SK-N-SH (cell line): ENCODE results near the gene CENPX. TPM values are rescaled to one million over a fixed set of nuclear protein-coding genes. Genes with fewer than 3 reads are reported as not detected.

ENCODE experiments used
- CTCF ChIA-PET: fragments of 300-600, 350-600 bp; formaldehyde crosslinking; extraction: SDS; loops from one replicate; lab custom pipeline; 2021; lab: Yijun Ruan, JAX
- POLR2A ChIA-PET: fragments of 350-600 bp; sonication (Branson Sonifier 250); formaldehyde crosslinking; extraction: SDS; loops from one replicate; lab custom pipeline; 2020; ENCODE audit warnings: antibody characterized with exemption, inconsistent platforms; lab: Yijun Ruan, JAX
- DNase-seq: peaks from one replicate; pipeline ENCODE4 v3.0.0; 2012
- H2AFZ ChIP-seq: fragments of 200-600 bp; sonication (generic); 2 replicates; pipeline ENCODE4 v1.8.1; 2016; ENCODE audit warnings: antibody characterized with exemption, mild to moderate bottlenecking, low read depth
- H3F3A ChIP-seq: fragments of 200-600 bp; sonication (generic); replicated peaks from 2 replicates; pipeline ENCODE3; 2016; ENCODE audit warnings: antibody characterized with exemption, mild to moderate bottlenecking; ENCODE audit not compliant: insufficient read depth
- H3K27ac ChIP-seq, 2 experiments: fragments of 200-500 bp in 1 of 2; fragments of 200-600 bp in 1 of 2; sonication (Bioruptor generic) in 1 of 2; sonication (generic), shearing (Covaris generic) in 1 of 2; 2 replicates each; pipeline versions ENCODE4 v1.5.1 to v1.6.1; 2014 to 2016; ENCODE audit warnings: low read depth in 2 of 2, inconsistent platforms in 1 of 2, low read length in 1 of 2, mild to moderate bottlenecking in 1 of 2, mixed read lengths in 1 of 2
- H3K27me3 ChIP-seq: fragments of 200-600 bp; sonication (generic), shearing (Covaris generic); 2 replicates; pipeline ENCODE4 v1.6.1; 2016; ENCODE audit warnings: mixed run types; ENCODE audit not compliant: insufficient read depth
- H3K36me3 ChIP-seq, 2 experiments: fragments of 200-500 bp in 1 of 2; fragments of 200-600 bp in 1 of 2; sonication (Bioruptor generic) in 1 of 2; sonication (generic) in 1 of 2; replicated peaks in 1 of 2; 2 replicates each; pipeline versions ENCODE3 to v1.5.1; 2014 to 2016; ENCODE audit warnings: low read length in 1 of 2, mild to moderate bottlenecking in 1 of 2; ENCODE audit not compliant: insufficient read depth in 2 of 2, control insufficient read depth in 1 of 2
- H3K4me1 ChIP-seq, 2 experiments: fragments of 200-500 bp in 1 of 2; fragments of 200-600 bp in 1 of 2; sonication (Bioruptor generic) in 1 of 2; sonication (generic), shearing (Covaris generic) in 1 of 2; 2 replicates each; pipeline versions ENCODE4 v1.5.1 to v1.6.1; 2014 to 2016; ENCODE audit warnings: low read depth in 1 of 2, low read length in 1 of 2, mixed run types in 1 of 2; ENCODE audit not compliant: insufficient read depth in 2 of 2, control insufficient read depth in 1 of 2
- H3K4me2 ChIP-seq: fragments of 200-600 bp; sonication (generic), shearing (Covaris generic); 2 replicates; pipeline ENCODE4 v1.6.1; 2017; ENCODE audit warnings: mixed run types
- H3K4me3 ChIP-seq, 2 experiments: fragments of 200-500 bp in 1 of 2; fragments of 200-600 bp in 1 of 2; sonication (Bioruptor generic) in 1 of 2; sonication (generic), shearing (Covaris generic) in 1 of 2; 2 replicates each; pipeline versions ENCODE4 v1.5.1 to v1.8.1; 2014 to 2016; ENCODE audit warnings: low read depth in 2 of 2, inconsistent platforms in 1 of 2, low read length in 1 of 2, mild to moderate bottlenecking in 1 of 2, mixed read lengths in 1 of 2, moderate library complexity in 1 of 2
- H3K79me2 ChIP-seq: fragments of 200-600 bp; sonication (generic); 2 replicates; pipeline ENCODE4 v1.8.1; 2017; ENCODE audit warnings: mild to moderate bottlenecking; ENCODE audit not compliant: insufficient read depth
- H3K9ac ChIP-seq: fragments of 200-600 bp; sonication (generic); 2 replicates; pipeline ENCODE4 v1.6.1; 2017; ENCODE audit warnings: mixed run types
- H3K9me2 ChIP-seq: fragments of 200-600 bp; sonication (generic); 2 replicates; pipeline ENCODE4 v1.6.1; 2017; ENCODE audit warnings: mixed run types
- H3K9me3 ChIP-seq: fragments of 200-600 bp; sonication (generic); 2 replicates; pipeline ENCODE4 v1.6.1; 2017; ENCODE audit warnings: mixed run types, mild to moderate bottlenecking, moderate library complexity
- H4K20me1 ChIP-seq: fragments of 200-600 bp; sonication (generic); 2 replicates; pipeline ENCODE4 v1.6.1; 2017; ENCODE audit warnings: mild to moderate bottlenecking, mixed run types; ENCODE audit not compliant: insufficient read depth
- CTCF ChIP-seq: fragments of 200-600 bp; sonication (generic); IDR thresholded peaks from 2 replicates; pipeline ENCODE4 v1.6.1; 2017; ENCODE audit warnings: antibody characterized with exemption, mild to moderate bottlenecking, moderate library complexity
- EP300 ChIP-seq, 2 experiments: IDR thresholded peaks; 2 replicates each; pipeline versions ENCODE4 v1.4.0 to v1.6.1; 2012; ENCODE audit warnings: borderline replicate concordance in 1 of 2, low read depth in 1 of 2, low read length in 1 of 2
- FOXJ3 ChIP-seq: sonication (generic); formaldehyde crosslinking; IDR thresholded peaks from 2 replicates; pipeline ENCODE4 v1.5.1; 2020; ENCODE audit warnings: mild to moderate bottlenecking, missing genetic modification reagents
- GABPA ChIP-seq: IDR thresholded peaks from 2 replicates; pipeline ENCODE4 v1.4.0; 2012; ENCODE audit warnings: low read depth, mild to moderate bottlenecking
- MXI1 ChIP-seq: IDR thresholded peaks from 2 replicates; pipeline ENCODE4 v1.6.1; 2012; ENCODE audit warnings: mild to moderate bottlenecking, low read depth, low read length, improper control_type of control experiment
- NRF1 ChIP-seq: IDR thresholded peaks from 2 replicates; pipeline ENCODE4 v1.6.1; 2012; ENCODE audit warnings: low read depth, mild to moderate bottlenecking, low read length
- POLR2AphosphoS5 ChIP-seq: IDR thresholded peaks from 2 replicates; pipeline ENCODE4 v1.6.1; 2012; ENCODE audit warnings: low read depth, low read length
- RAD21 ChIP-seq: IDR thresholded peaks from 2 replicates; pipeline ENCODE4 v1.6.1; 2012; ENCODE audit warnings: mild to moderate bottlenecking, low read length
- RCOR1 ChIP-seq: fragments of 150-350 bp; IDR thresholded peaks from 2 replicates; pipeline ENCODE4 v1.6.1; 2017; ENCODE audit warnings: antibody characterized with exemption, low read length
- SIN3A ChIP-seq: IDR thresholded peaks from 2 replicates; pipeline ENCODE4 v1.6.1; 2012; ENCODE audit warnings: low read depth, mild to moderate bottlenecking, low read length, moderate library complexity, borderline replicate concordance
- USF1 ChIP-seq: IDR thresholded peaks from 2 replicates; pipeline ENCODE4 v1.4.0; 2012; ENCODE audit warnings: low read depth, borderline replicate concordance
- ZBTB33 ChIP-seq: IDR thresholded peaks from 2 replicates; pipeline ENCODE4 v1.4.0; 2012; ENCODE audit warnings: low read depth, borderline replicate concordance
- WGBS: methylation state at CpG from one replicate; pipeline ENCODE4 v1.1.6; 2017; ENCODE audit warnings: low lambda C conversion rate; 5-methylcytosine and 5-hydroxymethylcytosine counted together
- polyA plus RNA-seq, 3 experiments: library from polyadenylated mRNA; depleted of rRNA; stranded (reverse); fragments of >200 nt; gene quantifications; 2 replicates each; pipeline ENCODE4 v1.2.3, GENCODE V29; 2012

CENPX gene
- polyA plus RNA-seq, 1 of the 3 experiments (the other 2 are of a cell fraction): 255 TPM

- Histone ChIP-seq H3K36me3 (peaks cover 7 to 23% of the 10 kb centered on the region in 2 experiments), H3K9me2 (no peaks in the 10 kb centered on the region), H4K20me1 (peaks cover 17% of the 10 kb centered on the region), H3K27ac (no peak overlapping the region), H3K79me2 (peaks cover 29% of the 10 kb centered on the region), H3K4me2 (no peak overlapping the region), H2AFZ (no peak overlapping the region), H3F3A (peaks cover 32% of the 10 kb centered on the region), H3K9me3 (no peaks in the 10 kb centered on the region), H3K4me3 (no peak overlapping the region), H3K9ac (no peak overlapping the region), H3K27me3 (no peaks in the 10 kb centered on the region), H3K4me1 (peaks cover 12 to 40% of the 10 kb centered on the region in 2 experiments; a peak in 3 of 4 replicates)
- no peak for DNase-seq
- POLR2A ChIA-PET: no interaction called here
- no peak for TF ChIP-seq EP300 (IDR thresholded peaks at IDR 0.05; ENCODE audit: borderline replicate concordance in 1 of 2, low read depth in 1 of 2, low read length in 1 of 2)
- no peak for TF ChIP-seq RCOR1
- no peak for TF ChIP-seq FOXJ3
- no peak for TF ChIP-seq USF1
- no peak for TF ChIP-seq NRF1
- TF ChIP-seq MXI1: no peak
- no peak for TF ChIP-seq RAD21
- TF ChIP-seq GABPA: no peak
- no peak for TF ChIP-seq POLR2AphosphoS5
- TF ChIP-seq SIN3A: no peak
- no peak for TF ChIP-seq CTCF
- TF ChIP-seq ZBTB33: no peak
- WGBS: 86% methylated on average over 12 of the region's 13 CpGs
- CTCF ChIA-PET: interaction anchor here (0.9 to 35.7 kb wide), 2 partner anchors 13 to 52 kb away, joined by 5 to 1216 read pairs; partner anchors contain the start of gene NOTUM
These were observed 5.0 kb downstream of the CENPX start for GRCh38 chr17:82017612-82018151.
